Measurements from ENCODE around the gene INO80D. TPM values are rescaled to one million over a fixed set of nuclear protein-coding genes. Genes with fewer than 3 reads are reported as not detected.

INO80D gene
- total and polyA plus RNA-seq, 8 donors: 0.46 to 67.1 (median 23.8) TPM

DNA sequence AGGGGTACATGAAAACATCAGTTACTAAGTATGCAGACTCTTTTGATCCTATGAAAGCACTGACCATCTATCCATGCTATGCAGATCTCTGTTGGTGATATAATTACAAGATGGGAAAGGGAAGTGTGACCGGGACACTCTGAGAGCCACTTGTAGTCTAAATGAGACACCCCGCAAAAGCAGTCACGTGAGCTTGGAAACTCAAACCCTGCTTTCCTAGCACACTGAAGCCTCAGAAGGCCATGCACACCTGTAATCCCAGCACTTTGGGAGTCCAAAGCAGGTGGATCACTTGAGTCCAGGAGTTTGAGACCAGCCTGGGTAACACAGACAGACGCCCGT is 137.5 kb downstream of the INO80D start:
- H3K36me3 ChIP-seq: no peaks in the 10 kb centered on the region
- no peaks in the 10 kb centered on the region for H3K27me3 ChIP-seq
- no peak for DNase-seq
- H3K27ac ChIP-seq: peak overlapping the region in 1 of 5 donors; percentile 54
- intact Hi-C loops (cut with DNase I; ENCODE audit: low total_unique reads): no loop called here
- peaks cover 0 to 30% (median 7%) of the 10 kb centered on the region in 4 donors for H3K4me1 ChIP-seq
- WGBS, 5 donors: 72 to 96% (median 85%) methylated on average over 5 of the region's 5 CpGs
- H3K4me3 ChIP-seq: peak overlapping the region in 1 of 4 donors; percentile 17
- no peak for TF ChIP-seq EP300 (IDR thresholded peaks at IDR 0.05)
- TF ChIP-seq POLR2A (IDR thresholded peaks at IDR 0.05): no peak
- TF ChIP-seq POLR2AphosphoS5 (IDR thresholded peaks at IDR 0.05): no peak
- TF ChIP-seq CTCF (IDR thresholded peaks at IDR 0.05): no peak
- no peaks in the 10 kb centered on the region for H3K9me3 ChIP-seq

GRCh38 chr2:205947621-205948495 is 138.1 kb downstream of the INO80D start:
- WGBS, 5 donors: 17 to 22% (median 19%) methylated on average over 15 of the region's 15 CpGs
- H3K4me1 ChIP-seq: peaks cover 0 to 30% (median 7%) of the 10 kb centered on the region in 4 donors
- intact Hi-C loops (cut with DNase I; ENCODE audit: low total_unique reads): no loop called here
- TF ChIP-seq EP300 (IDR thresholded peaks at IDR 0.05) (no peak), POLR2AphosphoS5 (IDR thresholded peaks at IDR 0.05) (peak in 1 of 3 donors; percentile 20), CTCF (IDR thresholded peaks at IDR 0.05) (peak in 5 of 7 experiments; percentile 81 to 94 (median 91)), POLR2A (IDR thresholded peaks at IDR 0.05) (no peak)
- peak overlapping the region in 3 of 5 donors; percentile 33 to 54 (median 54) for H3K27ac ChIP-seq
- peak; percentile 72 to 92 for DNase-seq
- H3K36me3 ChIP-seq: no peaks in the 10 kb centered on the region
- no peaks in the 10 kb centered on the region for H3K9me3 ChIP-seq
- peak overlapping the region in 1 of 4 donors; percentile 17 for H3K4me3 ChIP-seq
- H3K27me3 ChIP-seq: no peaks in the 10 kb centered on the region

GRCh38 chr2:205946226-205946625 is 139.7 kb downstream of the INO80D start:
- 78 to 93% (median 88%) methylated on average over 7 of the region's 7 CpGs for WGBS, 5 donors
- intact Hi-C loops (cut with DNase I; ENCODE audit: low total_unique reads): no loop called here
- TF ChIP-seq CTCF (IDR thresholded peaks at IDR 0.05) (no peak), POLR2AphosphoS5 (IDR thresholded peaks at IDR 0.05) (no peak), POLR2A (IDR thresholded peaks at IDR 0.05) (no peak), EP300 (IDR thresholded peaks at IDR 0.05) (no peak)

More at GRCh38 chr2:205946226-205946625, 139.7 kb downstream of the INO80D start:
- peaks cover 0 to 30% (median 7%) of the 10 kb centered on the region in 4 donors for H3K4me1 ChIP-seq
- H3K27me3 ChIP-seq: no peaks in the 10 kb centered on the region
- no peak overlapping the region for H3K27ac ChIP-seq
- H3K9me3 ChIP-seq: no peaks in the 10 kb centered on the region
- DNase-seq: no peak
- H3K36me3 ChIP-seq: no peaks in the 10 kb centered on the region
- no peak overlapping the region for H3K4me3 ChIP-seq

Small RNA genes lying within 50 kb of the gene (small RNA-seq; reads per million reads assigned to genes)
- gene RF00006: 0 reads per million in 4 donors
- 0 reads per million in 4 donors for gene RF00019

Other genes starting within 250 kb of the INO80D start
- 100 to 1,000 TPM in 2 of 5 donors, 10 to 100 TPM in 2, 1 to 10 TPM in 1; 9.8 to 143 (median 96.2) TPM for gene NDUFS1, start 73.3 kb upstream of the INO80D start, total RNA-seq
- gene NDUFS1, start 73.3 kb upstream of the INO80D start, polyA plus RNA-seq: 10 to 100 TPM; 17.7 to 29.2 (median 25.3) TPM
- 100 to 1,000 TPM in 4 of 5 donors, 10 to 100 TPM in 1; 62.6 to 818 (median 284) TPM for gene EEF1B2, start 73.7 kb upstream of the INO80D start, total RNA-seq
- 1,000 to 10,000 TPM in 1 of 3 donors, 100 to 1,000 TPM in 2; 744 to 1,000 (median 790) TPM for gene EEF1B2, start 73.7 kb upstream of the INO80D start, polyA plus RNA-seq
- gene ZDBF2, start 188.5 kb upstream of the INO80D start, total RNA-seq: 10 to 100 TPM in 2 of 5 donors, 1 to 10 TPM in 3; 5.8 to 38.5 (median 8.9) TPM
- gene ZDBF2, start 188.5 kb upstream of the INO80D start, polyA plus RNA-seq: 1 to 10 TPM in 2 of 3 donors, under 1 TPM in 1; 0.93 to 1.4 (median 1.1) TPM

Measured in stomach (tissue), 9 donors.